Tibial nerve (tissue), 4 donors: ENCODE data around the gene CBARP.
A peak's percentile ranks its signal among the peaks of the same experiment; 100 is the strongest.

ENCODE experiments used
- CTCF ChIP-seq, 5 experiments: fragments of 200-600 bp in 3 of 5; fragments of 450-650 bp in 2 of 5; sonication (generic) in 3 of 5; IDR thresholded peaks; one replicate each; pipeline ENCODE4 v1.5.1; 2016 to 2019; ENCODE audit warnings: antibody characterized with exemption in 5 of 5, mild to moderate bottlenecking in 3 of 5, moderate library complexity in 2 of 5
- EP300 ChIP-seq, 2 donors: sonication (generic); formaldehyde crosslinking; IDR thresholded peaks; one replicate each; pipeline ENCODE4 v1.6.1; 2017; ENCODE audit warnings: antibody characterized with exemption in 2 of 2, mild to moderate bottlenecking in 1 of 2
- POLR2A ChIP-seq, 2 donors: fragments of 450-650 bp; IDR thresholded peaks; one replicate each; pipeline ENCODE4 v1.6.1; 2017; ENCODE audit warnings: antibody characterized with exemption in 2 of 2, mild to moderate bottlenecking in 2 of 2, moderate library complexity in 2 of 2

GRCh38 chr19:1269478-1270212, 31.8 kb upstream of the CBARP start:
- TF ChIP-seq CTCF (IDR thresholded peaks at IDR 0.05) (peak in 2 of 5 experiments; percentile 18 to 27), POLR2A (IDR thresholded peaks at IDR 0.05) (no peak), EP300 (IDR thresholded peaks at IDR 0.05) (peak in 1 of 2 donors; percentile 75)
